HK-2 (cell line): ENCODE data around the gene HOXD13.

Experiments used
- DNase-seq: peaks from one replicate; pipeline ENCODE4 v3.0.0-alpha.2; 2018; ENCODE audit not compliant: unreplicated experiment

HOXD13 gene

DNA sequence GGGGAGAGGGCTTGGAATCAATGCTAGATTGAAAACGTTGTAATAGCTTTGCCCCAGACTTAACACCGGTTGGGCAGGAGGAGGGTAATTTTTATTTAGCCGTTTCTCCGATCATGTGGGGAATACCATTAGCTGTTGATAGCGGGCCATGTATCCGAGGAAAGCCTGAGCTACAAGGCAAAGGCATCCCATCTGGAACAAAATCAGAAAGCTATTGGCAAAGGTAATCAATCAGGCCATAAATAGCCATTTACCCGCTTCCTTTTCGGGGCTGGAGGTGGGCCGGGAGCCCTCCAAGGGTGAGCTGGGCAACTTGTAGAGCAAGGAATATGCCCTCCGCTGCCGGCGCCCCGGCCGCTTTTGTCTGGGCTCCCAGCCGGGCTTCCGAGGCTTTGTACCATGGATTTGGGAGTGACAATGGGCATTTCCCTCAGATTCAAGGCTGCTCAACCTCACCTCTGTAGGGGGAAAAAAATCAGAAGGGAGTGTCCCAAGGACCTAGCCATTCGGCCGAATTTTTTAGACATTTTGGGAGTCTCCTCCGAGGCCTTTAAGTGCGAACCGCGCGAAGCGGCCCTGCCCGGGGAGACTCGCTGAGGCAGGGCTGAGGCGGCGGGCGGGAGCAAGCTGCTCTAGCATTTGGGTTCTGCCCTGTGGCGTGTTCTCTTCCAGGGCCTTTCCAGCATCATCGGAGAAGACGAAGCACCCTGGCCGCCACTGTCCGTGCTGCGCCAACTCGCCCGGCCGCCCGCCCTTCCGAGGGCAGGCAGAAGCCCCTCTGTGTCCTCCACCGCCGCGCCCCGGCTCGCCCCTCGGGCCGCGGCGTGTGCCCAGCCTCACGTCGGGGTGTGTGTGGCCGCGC lies 28.9 kb downstream of the HOXD13 start:
- DNase-seq: no peak

DNA sequence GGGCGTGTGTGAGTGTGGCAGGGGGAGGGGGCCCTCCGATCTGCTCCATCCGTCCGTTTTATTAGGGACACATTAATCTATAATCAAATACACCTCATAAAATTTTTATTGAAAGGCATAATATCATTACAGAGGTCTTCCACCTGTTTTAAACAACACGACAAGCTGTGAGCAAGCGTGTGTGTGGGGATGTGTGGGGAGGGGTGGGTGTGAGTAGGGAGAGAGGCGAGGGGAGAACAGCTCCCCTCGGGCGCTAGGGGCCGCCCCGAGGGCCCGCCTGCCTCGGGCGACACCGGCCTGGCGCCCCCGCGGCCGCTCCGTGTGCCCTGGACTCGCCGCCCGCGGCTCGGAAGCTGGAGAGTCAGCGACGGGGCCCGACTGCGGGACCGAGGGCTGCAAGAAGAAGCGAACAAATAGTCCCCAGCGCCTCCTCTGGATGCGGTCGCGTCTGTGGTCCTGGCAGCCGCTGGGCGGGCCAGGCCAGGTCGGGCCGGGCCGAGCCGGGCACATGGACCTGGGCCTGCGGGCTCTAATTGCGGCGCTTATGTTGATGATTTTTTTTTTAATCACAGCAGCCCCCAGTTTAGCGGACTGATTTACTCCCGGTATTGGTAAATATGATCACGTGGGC lies 29.6 kb downstream of the HOXD13 start:
- no peak for DNase-seq

DNA sequence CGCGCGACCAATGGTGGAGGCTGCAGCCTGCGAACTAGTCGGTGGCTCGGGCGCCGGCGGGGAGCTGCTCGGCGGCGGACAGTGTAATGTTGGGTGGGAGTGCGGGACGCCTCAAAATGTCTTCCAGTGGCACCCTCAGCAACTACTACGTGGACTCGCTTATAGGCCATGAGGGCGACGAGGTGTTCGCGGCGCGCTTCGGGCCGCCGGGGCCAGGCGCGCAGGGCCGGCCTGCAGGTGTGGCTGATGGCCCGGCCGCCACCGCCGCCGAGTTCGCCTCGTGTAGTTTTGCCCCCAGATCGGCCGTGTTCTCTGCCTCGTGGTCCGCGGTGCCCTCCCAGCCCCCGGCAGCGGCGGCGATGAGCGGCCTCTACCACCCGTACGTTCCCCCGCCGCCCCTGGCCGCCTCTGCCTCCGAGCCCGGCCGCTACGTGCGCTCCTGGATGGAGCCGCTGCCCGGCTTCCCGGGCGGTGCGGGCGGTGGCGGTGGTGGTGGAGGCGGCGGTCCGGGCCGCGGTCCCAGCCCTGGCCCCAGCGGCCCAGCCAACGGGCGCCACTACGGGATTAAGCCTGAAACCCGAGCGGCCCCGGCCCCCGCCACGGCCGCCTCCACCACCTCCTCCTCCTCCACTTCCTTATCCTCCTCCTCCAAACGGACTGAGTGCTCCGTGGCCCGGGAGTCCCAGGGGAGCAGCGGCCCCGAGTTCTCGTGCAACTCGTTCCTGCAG lies 30.3 kb downstream of the HOXD13 start, which contains the start of gene HOXD9:
Gene HOXD9 (plus strand): TSS at position 37 of the 728 bp plus-strand sequence. CDS start 50 bp downstream, at position 87.
- DNase-seq: peak; percentile 72

DNA sequence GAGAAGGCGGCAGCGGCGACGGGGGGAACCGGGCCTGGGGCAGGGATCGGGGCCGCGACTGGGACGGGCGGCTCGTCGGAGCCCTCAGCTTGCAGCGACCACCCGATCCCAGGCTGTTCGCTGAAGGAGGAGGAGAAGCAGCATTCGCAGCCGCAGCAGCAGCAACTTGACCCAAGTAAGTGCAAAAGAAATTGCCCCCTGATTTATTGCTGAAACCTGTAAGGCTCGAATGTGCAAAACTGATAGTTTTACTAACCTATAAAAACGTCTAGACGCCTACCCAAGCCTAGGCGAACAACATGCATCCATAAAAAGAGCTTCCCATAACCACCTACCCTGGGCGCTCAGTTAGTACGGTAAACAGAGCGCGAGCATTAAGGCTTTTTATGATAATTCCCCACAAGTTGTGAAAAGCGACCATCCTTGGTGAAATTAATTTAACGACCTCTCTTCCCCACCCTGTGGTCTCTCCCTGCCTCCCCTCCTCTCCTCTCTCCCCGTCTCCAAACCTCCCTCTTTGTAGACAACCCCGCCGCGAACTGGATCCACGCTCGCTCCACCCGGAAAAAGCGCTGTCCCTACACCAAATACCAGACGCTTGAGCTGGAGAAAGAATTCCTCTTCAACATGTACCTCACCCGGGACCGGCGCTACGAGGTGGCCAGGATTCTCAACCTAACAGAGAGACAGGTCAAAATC lies 31.0 kb downstream of the HOXD13 start:
- no peak for DNase-seq

DNA sequence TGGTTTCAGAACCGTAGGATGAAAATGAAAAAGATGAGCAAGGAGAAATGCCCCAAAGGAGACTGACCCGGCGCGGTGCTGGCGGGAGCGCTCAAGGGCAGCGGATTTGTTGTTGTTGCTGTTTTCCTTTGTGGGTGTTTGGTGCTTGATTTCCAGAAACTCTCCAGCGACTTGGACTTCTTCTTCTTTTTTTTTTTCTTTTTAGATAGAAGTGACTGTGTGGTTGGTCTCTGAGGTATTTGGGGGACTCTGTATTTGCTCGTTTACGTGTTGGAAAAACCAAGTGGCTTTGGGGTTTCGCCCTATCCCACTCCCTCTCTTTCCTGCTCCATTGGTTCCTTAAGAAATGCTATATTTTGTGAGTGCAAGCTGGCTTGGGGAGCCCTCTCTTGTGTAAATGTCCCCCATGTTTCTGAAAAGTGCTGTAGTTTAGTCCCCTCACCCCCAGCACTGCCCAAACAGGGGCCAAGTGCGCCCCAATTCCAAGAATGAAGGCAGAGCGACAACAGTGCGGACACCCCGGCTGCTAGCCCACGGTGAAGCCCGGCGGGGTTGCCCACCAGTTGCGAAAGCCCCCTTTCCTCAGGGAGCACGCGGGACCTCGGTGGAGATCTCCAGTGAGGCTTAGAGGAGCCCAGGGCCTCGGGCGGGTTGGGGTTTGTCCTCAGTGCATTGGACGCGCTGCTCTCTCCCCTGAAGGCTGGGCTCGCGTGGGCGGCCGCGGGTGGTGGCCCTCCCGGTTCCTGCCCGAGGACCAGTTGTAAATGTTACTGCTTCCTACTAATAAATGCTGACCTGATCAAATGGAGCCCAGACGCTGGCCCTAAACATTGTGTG lies 31.8 kb downstream of the HOXD13 start:
- no peak for DNase-seq

DNA sequence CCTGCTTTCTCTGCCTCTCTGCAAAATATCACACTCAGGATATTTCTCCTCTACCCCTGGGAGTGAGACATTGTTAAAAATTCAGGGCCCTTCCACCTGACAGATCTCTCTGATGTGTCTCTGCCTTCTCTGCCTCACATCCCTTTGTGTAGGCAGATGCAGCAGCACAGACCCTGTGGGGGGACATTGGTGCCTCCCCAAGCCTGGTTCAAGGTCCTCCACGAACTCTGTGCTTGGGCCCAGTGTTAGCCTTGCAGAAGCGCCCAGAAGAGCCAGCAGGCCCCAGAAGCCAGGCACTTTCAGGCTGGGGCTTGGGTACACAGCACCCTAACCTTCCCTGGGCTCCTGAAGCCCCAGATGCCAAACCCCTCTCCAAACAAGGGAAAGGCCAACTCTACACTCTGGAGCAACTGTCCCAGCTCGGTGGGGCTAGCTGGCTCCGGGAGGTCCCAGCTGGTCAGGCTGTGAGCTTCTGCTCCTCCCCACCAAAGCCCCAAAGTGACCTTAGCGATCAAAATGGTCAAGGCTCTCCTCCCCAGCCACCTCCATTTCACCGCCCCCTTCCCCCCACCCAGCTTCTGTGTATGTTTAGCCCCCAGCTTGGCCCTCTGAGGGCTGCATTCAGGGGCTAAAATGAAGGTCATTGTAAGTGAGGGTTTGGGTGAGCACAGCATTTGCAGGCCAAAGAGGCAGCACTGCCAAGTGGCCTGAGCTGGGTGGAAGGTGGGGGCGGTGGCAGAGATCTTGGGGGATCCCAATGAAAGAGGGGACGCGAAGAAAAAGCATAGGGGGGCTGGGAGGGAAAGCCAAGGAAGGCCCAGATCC lies 32.6 kb downstream of the HOXD13 start:
- no peak for DNase-seq

DNA sequence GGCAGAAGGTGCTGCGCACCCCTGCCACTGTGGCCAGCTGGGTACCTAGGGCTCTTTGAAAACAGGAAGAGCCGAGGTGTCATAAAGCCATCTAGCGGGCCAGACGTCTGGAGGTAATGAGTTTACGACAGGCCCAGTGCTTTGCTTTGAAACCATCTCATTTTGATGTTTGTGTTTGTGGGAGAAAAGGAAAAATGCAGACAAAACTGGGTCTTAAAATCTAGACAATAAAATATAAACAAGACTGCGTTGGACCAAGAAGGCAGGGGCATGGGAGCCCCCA lies 33.2 kb downstream of the HOXD13 start:
- DNase-seq: no peak

DNA sequence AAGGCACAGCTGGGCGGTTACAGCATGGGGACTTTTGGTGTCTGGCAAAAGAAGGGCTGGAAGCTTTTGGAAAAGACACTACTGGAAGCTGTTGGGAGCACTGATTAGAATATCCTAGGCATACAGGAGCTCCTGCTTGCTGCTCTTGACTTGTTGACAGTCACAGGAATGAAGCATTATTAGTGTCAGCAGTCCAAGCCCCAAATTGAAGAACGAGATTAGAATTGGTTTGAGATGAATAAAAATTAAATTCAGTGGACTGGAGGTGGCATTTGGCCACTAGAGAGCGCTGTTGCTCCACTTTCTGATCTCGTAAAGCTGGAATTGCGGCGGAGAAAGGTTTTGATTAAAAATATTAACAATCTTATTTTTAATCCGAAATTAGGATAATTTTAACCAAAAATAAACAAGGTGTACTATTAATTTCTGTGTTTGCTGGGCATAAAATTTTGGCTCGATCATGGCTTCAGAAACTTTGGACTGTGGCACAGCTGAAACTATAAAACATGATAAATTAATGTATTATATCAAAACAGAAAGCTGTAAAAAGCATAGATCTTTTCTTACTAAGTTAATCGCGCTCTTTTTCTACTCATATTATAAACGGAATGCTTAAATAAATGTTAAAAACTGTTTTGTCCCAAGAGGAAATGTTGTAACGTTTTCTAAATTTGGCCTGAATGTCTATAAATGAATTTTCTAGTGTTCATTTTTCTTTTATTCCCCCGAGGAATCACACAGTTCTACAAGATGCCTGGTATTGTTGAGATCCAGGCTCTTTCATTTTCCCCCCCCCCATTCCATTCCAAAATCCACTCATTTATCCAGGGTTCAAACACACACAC lies 34.6 kb downstream of the HOXD13 start:
- peak; percentile 60 for DNase-seq

DNA sequence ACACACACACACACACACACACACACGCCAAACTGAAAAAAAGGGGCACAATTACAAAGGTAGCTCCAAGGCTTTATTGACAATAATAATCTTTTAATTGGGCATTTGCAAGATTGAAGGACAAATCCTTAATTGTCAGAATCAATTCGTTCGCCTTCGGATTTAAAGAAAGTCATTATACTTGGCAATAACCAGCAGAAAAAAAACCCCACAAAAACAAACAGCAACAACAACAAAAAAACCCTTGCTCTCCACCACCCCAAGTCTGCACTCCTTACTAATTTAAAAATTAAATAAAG lies 35.2 kb downstream of the HOXD13 start:
- DNase-seq: no peak

DNA sequence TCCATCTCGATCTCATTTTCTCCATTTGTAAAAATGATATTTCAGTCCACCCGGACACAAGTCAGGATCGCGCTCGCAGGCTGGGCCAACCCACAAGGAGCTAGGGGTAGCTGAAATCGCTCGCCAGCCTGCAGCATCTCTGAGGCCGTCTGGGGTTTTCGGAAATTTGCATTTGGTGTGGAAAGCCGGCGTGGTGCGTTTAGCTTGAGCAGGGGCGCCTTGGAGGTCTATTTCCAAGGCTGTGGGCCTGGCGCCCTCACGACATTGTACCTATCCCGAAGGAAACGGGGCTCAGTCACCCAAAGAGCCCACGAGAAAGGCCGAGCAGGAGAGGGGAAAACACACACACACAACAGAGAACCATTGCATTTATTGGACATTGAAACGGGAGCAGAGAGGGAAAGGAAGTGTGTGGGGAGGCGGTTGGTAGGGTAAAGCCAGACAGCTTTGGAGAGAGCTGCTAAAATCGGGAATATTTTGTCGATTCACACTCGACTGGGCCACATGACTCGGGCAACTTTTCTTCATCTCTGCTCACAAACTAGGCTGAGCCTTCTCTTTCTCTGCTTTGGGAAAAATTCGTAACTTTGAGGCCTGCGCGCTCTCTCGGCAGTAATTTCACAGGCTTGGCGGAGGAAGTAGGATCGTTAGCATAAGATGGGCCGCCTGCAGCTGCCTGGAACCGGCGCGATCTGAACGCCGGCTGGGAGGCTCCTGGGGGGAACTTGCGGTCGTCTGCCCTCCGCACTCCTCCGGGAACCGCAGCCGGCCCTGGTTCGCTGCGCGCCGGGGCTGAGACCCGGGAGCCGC lies 35.9 kb downstream of the HOXD13 start:
- no peak for DNase-seq

DNA sequence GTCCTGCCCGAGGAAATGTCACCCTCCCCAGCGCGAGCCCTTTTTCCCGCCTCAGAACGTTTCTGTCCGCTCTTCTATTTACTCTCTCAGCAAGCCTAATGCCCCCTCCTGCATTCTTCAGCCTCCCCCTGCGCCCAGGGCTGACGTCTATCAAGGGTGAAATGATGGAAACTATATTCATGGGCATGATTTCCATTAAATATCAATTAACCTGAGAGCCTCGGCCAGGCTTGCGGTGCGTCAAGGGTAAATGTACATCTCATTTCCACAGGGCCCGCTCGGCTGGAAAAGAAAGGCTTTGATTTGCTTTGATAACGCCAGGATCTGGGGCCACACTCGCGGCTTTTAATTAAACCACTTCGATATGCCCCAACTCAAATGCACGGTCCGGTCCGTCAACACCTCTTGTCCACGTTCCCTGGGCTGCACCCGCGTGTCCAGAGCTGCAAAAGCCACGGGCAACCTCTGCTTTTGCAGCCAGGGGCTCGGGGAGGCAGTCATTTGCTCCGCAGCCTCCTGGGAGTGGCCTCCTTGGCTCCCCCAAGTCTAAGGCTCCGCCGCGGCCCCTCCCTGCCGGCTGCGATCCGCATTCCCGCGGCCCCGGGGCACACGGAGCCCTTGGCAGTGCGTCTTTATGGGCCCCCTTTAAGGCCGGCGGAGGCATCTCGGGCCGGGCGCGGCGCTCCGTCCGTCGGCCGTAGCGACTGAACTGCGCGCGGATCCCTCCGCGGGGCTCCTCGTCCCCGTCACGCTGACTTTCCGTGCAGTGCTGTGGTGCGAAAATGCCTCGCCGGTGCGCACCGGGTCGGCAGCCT lies 36.7 kb downstream of the HOXD13 start, which contains the start of gene HOXD8:
Gene HOXD8 (plus strand): TSS at position 724 of the 815 bp plus-strand sequence. CDS start 662 bp downstream, outside the sequence.
- peak; percentile 71 for DNase-seq

DNA sequence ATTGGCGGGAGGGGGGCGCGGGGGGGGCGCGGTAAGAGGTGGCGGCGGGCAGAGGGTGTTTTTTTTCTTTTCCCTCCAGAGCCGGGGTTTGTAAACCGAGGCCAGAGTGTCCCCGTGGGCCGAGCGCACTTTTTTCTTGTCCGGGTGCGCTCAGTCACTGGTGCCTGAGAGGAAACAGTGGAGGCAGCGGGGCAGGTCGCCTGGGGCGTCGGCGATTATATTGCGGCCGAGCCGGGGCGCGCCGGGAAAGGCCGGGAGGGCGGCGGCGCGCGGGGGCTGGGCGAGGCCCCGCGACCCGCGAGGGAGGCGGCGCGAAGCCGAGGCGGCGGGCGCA lies 37.3 kb downstream of the HOXD13 start:
- DNase-seq: peak; percentile 51

DNA sequence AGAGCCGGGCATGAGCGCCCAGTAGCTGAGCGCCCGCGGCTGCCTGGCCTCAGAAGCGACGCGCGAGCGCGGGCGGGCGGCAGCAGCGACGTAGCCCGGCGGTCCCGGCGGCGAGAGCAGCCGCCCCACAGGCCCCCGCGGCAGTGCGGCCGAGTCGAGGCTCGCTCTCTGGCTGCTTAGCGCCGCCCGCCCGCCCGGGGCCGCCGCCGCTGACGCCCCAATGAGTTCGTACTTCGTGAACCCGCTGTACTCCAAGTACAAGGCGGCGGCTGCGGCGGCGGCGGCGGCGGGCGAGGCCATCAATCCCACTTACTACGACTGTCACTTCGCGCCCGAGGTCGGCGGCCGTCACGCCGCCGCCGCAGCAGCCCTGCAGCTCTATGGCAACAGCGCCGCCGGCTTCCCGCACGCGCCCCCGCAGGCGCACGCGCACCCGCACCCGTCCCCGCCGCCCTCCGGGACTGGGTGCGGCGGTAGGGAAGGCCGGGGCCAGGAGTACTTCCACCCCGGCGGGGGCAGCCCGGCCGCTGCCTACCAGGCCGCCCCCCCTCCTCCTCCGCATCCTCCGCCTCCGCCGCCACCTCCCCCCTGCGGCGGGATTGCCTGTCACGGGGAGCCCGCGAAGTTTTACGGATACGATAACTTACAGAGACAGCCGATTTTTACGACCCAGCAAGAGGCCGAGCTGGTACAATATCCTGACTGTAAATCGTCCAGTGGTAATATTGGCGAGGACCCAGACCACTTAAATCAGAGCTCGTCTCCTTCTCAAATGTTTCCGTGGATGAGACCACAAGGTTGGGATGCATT lies 37.8 kb downstream of the HOXD13 start:
- DNase-seq: peak; percentile 41

DNA sequence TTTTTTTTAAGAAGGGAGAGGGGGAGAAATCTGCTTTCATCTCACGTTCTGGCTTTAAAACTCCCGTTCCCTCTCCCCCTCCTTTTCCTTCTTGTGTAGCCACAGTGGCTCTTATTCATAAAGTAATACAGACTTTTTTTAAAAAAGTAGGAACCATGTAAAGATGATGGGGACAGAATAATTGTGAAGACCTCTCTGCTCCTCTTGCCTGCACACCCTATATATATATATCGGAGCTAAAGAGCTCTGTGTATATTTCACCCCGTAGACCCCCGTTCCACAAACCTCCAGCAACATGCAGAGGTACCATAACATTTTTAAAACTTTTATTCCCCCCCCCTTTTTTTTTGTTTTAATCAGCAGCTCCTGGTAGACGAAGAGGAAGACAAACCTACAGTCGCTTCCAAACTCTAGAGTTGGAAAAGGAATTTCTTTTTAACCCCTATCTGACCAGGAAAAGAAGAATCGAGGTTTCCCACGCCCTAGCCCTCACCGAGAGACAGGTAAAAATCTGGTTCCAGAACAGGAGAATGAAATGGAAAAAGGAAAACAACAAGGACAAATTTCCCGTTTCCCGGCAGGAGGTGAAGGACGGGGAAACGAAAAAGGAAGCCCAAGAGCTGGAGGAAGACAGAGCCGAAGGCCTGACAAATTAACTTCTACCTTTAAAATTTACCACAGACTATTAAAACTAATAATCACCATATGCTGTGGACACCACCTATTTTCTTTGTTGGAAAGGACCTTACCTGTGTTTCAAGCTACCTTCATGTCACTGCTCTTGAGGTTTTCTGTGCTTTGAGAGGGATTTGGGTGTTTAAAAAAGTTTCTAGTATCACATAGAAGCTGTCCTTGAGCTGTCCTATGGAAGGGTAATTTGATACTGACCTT lies 38.7 kb downstream of the HOXD13 start:
- no peak for DNase-seq

DNA sequence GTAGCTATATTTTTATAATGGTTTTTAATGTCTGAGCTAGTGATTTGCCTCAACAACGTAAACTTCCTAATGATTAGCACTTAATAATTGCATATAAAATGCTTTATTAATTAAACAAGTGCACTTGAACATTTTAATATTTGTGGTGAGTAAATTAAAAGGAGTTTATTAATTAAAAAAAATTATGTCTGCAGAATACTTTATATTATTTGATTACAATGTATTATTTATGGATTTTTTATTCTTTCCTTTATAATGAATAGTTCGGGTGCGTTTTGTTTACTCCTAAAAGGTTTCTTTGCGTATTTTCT lies 39.3 kb downstream of the HOXD13 start:
- DNase-seq: no peak
